Body of pancreas (tissue), 4 donors: ENCODE data around the gene NRARP. TPM values are rescaled to one million over a fixed set of nuclear protein-coding genes. Genes with fewer than 3 reads are reported as not detected.
A peak's percentile ranks its signal among the peaks of the same experiment; 100 is the strongest.

Experiments
- ATAC-seq: fragments of 150-250 bp; one replicate; pipeline ENCODE4 v1.9.1; 2016
- DNase-seq, 4 donors: peaks; one replicate each; pipeline ENCODE4 v3.0.0-alpha.2; 2019
- H3K27ac ChIP-seq, 4 donors: fragments of 200-600 bp; sonication (generic); 1 replicate in 3 of 4; 2 replicates in 1 of 4; pipeline versions ENCODE4 v1.5.1 to v1.6.1; 2016 to 2019; ENCODE audit warnings: mild to moderate bottlenecking in 1 of 4, mixed read lengths in 1 of 4, moderate library complexity in 1 of 4
- H3K27me3 ChIP-seq, 2 donors: fragments of 200-600 bp; sonication (generic); one replicate each; pipeline ENCODE4 v1.6.0; 2016; ENCODE audit warnings: mild to moderate bottlenecking in 1 of 2
- H3K36me3 ChIP-seq, 2 donors: fragments of 200-600 bp; sonication (generic); replicated peaks in 1 of 2; 2 replicates each; pipeline ENCODE4 v1.5.1; 2016; ENCODE audit warnings: low read depth in 2 of 2; ENCODE audit not compliant: insufficient read depth in 1 of 2
- H3K4me1 ChIP-seq: fragments of 200-600 bp; sonication (generic); one replicate; pipeline ENCODE4 v1.6.0; 2016
- H3K4me3 ChIP-seq, 2 donors: fragments of 200-600 bp; sonication (generic); 1 replicate in 1 of 2; 2 replicates in 1 of 2; pipeline ENCODE4 v1.5.1; 2016 to 2019
- H3K9me3 ChIP-seq, 3 donors: fragments of 200-600 bp; sonication (generic); 1 replicate in 2 of 3; 2 replicates in 1 of 3; pipeline ENCODE4 v1.5.1; 2016
- CTCF ChIP-seq, 7 experiments: fragments of 450-650 bp in 4 of 7; fragments of 200-600 bp in 3 of 7; sonication (generic) in 3 of 7; IDR thresholded peaks; one replicate each; pipeline ENCODE4 v1.5.1; 2016 to 2019; ENCODE audit warnings: antibody characterized with exemption in 7 of 7
- POLR2A ChIP-seq, 3 donors: fragments of 450-650 bp; IDR thresholded peaks; one replicate each; pipeline ENCODE4 v1.6.1; 2016; ENCODE audit warnings: antibody characterized with exemption in 3 of 3, mild to moderate bottlenecking in 2 of 3
- WGBS, 2 donors: methylation state at CpG; one replicate each; pipeline ENCODE4 v1.1.5; 2017; 5-methylcytosine and 5-hydroxymethylcytosine counted together
- intact Hi-C: fragments of 100-400 bp; cut with DNase I; formaldehyde crosslinking; loops from one replicate; pipeline ENCODE4 v1.15.1; 2023
- total RNA-seq, 2 donors: library from RNA; depleted of rRNA; stranded (reverse); fragments of >200 nt; gene quantifications; one replicate each; pipeline ENCODE4 v1.1.0, GENCODE V29; 2016

NRARP gene
- total RNA-seq, 2 donors from 2014 or later: 18.4 to 24.4 TPM

- intact Hi-C loops: no loop called here
- H3K4me3 ChIP-seq: no peak overlapping the region
Observed at GRCh38 chr9:137303893-137304382, 1.9 kb upstream of the NRARP start.

DNA sequence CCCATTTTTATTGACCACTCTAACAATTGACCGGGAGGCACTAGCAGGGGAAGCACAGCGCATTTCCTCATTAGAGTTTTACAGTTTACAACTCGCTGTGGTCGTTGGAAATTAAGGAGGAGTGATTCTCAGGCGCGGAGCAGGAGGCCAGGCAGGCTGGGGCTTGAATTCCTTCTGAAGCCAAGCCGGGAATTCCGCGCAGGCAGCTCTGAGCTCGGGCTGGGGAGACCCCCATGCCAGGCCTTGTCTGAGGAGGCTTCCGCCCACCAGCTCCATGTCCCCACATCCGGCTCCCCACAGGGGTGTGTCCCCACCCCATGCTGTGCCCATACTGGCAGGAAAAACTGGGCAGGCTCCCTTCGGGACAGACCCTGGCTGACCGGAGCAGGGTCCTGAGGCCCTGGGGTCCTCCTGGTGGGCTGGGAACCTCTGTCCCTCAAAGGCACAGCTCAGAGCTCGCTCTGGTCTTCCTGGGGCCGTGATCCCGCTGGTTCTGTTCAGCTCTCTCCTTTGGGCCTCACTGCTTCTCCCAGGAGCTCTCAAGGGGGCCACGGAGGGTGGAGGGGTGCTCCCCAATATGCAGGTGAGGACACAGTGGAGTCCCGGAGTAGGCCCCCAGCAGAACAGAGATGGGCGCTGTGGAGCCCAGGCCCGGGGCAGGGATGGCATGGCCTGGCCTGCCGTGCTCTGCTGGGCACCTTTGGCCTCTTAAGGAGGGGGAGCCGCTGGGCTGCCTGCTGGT, 1.3 kb upstream of the NRARP start:
- Histone ChIP-seq H3K4me3 (no peak overlapping the region), H3K4me1 (peaks cover 84% of the 10 kb centered on the region), H3K9me3 (no peaks in the 10 kb centered on the region), H3K27me3 (no peaks in the 10 kb centered on the region), H3K27ac (peak overlapping the region; percentile 95 to 99 (median 96)), H3K36me3 (no peaks in the 10 kb centered on the region)
- WGBS, 2 donors: 60 to 69% methylated on average over 7 to 23 of the region's 23 CpGs
- TF ChIP-seq CTCF (IDR thresholded peaks at IDR 0.05) (no peak), POLR2A (IDR thresholded peaks at IDR 0.05) (no peak)
- ATAC-seq (no peak), DNase-seq (peak in 3 of 4 donors; percentile 17 to 23 (median 20))
- intact Hi-C loops: no loop called here

More at GRCh38 chr9:137303893-137304382, 1.9 kb upstream of the NRARP start:
- no peaks in the 10 kb centered on the region for H3K9me3 ChIP-seq
- peak overlapping the region; percentile 95 to 99 (median 96) for H3K27ac ChIP-seq
- no peaks in the 10 kb centered on the region for H3K36me3 ChIP-seq
- ATAC-seq (no peak), DNase-seq (peak in 2 of 4 donors; percentile 9 to 25)
- WGBS, 2 donors: 51% methylated on average over 20 of the region's 22 CpGs; no CpG with 5 or more reads in 1 of the 2 donors
- H3K4me1 ChIP-seq: peaks cover 82% of the 10 kb centered on the region
- no peaks in the 10 kb centered on the region for H3K27me3 ChIP-seq
- TF ChIP-seq CTCF (IDR thresholded peaks at IDR 0.05) (no peak), POLR2A (IDR thresholded peaks at IDR 0.05) (no peak)

DNA sequence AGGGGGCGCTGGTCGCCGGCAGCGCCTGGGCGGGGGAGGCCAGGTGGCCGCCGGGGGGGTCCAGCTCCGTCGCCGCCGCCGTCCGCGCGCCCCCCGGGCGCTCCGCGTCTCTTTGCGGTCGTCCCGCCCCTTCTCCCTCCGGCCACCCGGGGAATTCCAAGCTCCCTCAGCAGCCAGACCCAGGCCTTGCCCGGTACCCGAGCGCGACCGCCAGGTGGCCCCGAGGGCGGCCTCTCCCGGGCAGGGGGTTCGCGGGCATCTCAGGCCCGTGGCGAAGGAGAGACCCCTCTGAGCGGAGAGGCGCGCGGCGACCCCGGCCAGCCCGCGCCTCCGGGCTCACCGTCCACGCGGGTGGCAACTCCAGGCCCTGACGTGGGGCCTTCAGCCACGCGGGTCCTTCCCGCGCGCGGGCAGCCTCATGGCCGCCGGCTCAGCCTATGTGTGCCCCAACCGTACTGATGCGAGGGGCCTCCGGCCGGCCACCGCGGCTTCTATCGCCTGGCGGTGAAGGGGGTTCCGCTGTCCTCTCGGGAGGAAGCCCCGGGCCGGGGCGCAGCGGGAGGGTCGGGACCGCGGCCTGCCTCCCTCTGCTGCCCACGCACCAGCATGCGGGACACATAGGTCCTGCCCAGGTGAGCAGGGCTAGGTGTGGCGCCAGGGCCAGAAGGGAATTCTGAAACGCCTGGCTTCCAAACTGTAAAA, 529 bp upstream of the NRARP start:
- peak; percentile 53 for ATAC-seq
- peak overlapping the region; percentile 88 to 99 (median 95) for H3K27ac ChIP-seq

More for the DNA sequence above, 529 bp upstream of the NRARP start:
- H3K36me3 ChIP-seq: no peaks in the 10 kb centered on the region
- intact Hi-C loops: no loop called here
- no peaks in the 10 kb centered on the region for H3K27me3 ChIP-seq
- H3K4me1 ChIP-seq: peaks cover 85% of the 10 kb centered on the region
- peak in 2 of 4 donors; percentile 78 to 80 for DNase-seq
- H3K4me3 ChIP-seq: no peak overlapping the region
- TF ChIP-seq CTCF (IDR thresholded peaks at IDR 0.05) (peak; percentile 43 to 69 (median 66)), POLR2A (IDR thresholded peaks at IDR 0.05) (peak in 2 of 3 donors; percentile 33 to 36)
- 7% methylated on average over 72 of the region's 78 CpGs; no CpG with 5 or more reads in 1 of the 2 donors for WGBS, 2 donors
- no peaks in the 10 kb centered on the region for H3K9me3 ChIP-seq
